AG09309 (cell line): ENCODE measurements around the gene FRY.
"Not testable (repeated sequence)": the region's sequence is repeated elsewhere in the genome, so short reads cannot be mapped to it uniquely, and the experiment has no call there.

Experiments used
- DNase-seq: peaks from one replicate; pipeline ENCODE4 v3.0.0-alpha.2; 2010; ENCODE audit warnings: low read depth
- H3K4me3 ChIP-seq: 2 replicates; pipeline ENCODE4 v1.5.1; 2011; ENCODE audit warnings: mild to moderate bottlenecking, low read depth, low read length, moderate library complexity; ENCODE audit not compliant: control insufficient read depth
- CTCF ChIP-seq: IDR thresholded peaks from 2 replicates; pipeline ENCODE4 v1.5.1; 2011; ENCODE audit warnings: mild to moderate bottlenecking, low read depth, low read length, inconsistent platforms; ENCODE audit not compliant: insufficient read depth, control insufficient read depth; ENCODE audit errors: missing control alignments

FRY gene

GRCh38 chr13:32045982-32046785 lies 14.6 kb downstream of the FRY start:
- no peak for TF ChIP-seq CTCF
- H3K4me3 ChIP-seq = no peak overlapping the region
- DNase-seq = no peak

- H3K4me3 ChIP-seq = no peak overlapping the region
- no peak for TF ChIP-seq CTCF
- no peak for DNase-seq
Measured at GRCh38 chr13:32047088-32047487, 15.5 kb downstream of the FRY start.

GRCh38 chr13:32047793-32048192 lies 16.2 kb downstream of the FRY start:
- DNase-seq = no peak
- no peak for TF ChIP-seq CTCF
- no peak overlapping the region for H3K4me3 ChIP-seq

GRCh38 chr13:32048816-32049215 lies 17.2 kb downstream of the FRY start:
- no peak overlapping the region for H3K4me3 ChIP-seq
- no peak for DNase-seq
- no peak for TF ChIP-seq CTCF

- H3K4me3 ChIP-seq = no peak overlapping the region
- no peak for DNase-seq
- TF ChIP-seq CTCF = no peak
Measured at GRCh38 chr13:32051156-32051555, 19.6 kb downstream of the FRY start.

GRCh38 chr13:32056316-32056715 lies 24.7 kb downstream of the FRY start:
- no peak for DNase-seq
- no peak overlapping the region for H3K4me3 ChIP-seq
- no peak for TF ChIP-seq CTCF

- not testable (repeated sequence) for H3K4me3 ChIP-seq, DNase-seq
Measured at GRCh38 chr13:32057325-32057724, 25.8 kb downstream of the FRY start.
